Omental fat pad (tissue), 4 donors: ENCODE results near the gene GNAZ. TPM values are rescaled to one million over a fixed set of nuclear protein-coding genes. Genes with fewer than 3 reads are reported as not detected.

Experiments used
- ATAC-seq: fragments of 150-250 bp; one replicate; pipeline ENCODE4 v1.9.1; 2016; ENCODE audit warnings: mild to moderate bottlenecking, moderate library complexity; ENCODE audit not compliant: low FRiP score
- DNase-seq: peaks from one replicate; pipeline ENCODE4 v3.0.0-alpha.2; 2019; ENCODE audit warnings: low spot score
- total RNA-seq, 4 donors: library from RNA; depleted of rRNA; stranded (reverse); fragments of >200 nt; gene quantifications; one replicate each; pipeline ENCODE4 v1.1.0, GENCODE V29; 2016
- TF ChIP-seq, protein P1 (sequence below), 3 donors: fragments of 450-650 bp; IDR thresholded peaks; one replicate each; pipeline ENCODE4 v1.5.1; 2016 to 2017; ENCODE audit warnings: antibody characterized with exemption in 3 of 3, mild to moderate bottlenecking in 3 of 3, moderate library complexity in 2 of 3

The GNAZ gene
- total RNA-seq, 4 donors from 2014 or later, result 8.6 to 25.1 (median 16.5) TPM

GRCh38 chr22:23031381-23031780 lies 38.9 kb upstream of the GNAZ start:
- TF ChIP-seq, protein P1, sequence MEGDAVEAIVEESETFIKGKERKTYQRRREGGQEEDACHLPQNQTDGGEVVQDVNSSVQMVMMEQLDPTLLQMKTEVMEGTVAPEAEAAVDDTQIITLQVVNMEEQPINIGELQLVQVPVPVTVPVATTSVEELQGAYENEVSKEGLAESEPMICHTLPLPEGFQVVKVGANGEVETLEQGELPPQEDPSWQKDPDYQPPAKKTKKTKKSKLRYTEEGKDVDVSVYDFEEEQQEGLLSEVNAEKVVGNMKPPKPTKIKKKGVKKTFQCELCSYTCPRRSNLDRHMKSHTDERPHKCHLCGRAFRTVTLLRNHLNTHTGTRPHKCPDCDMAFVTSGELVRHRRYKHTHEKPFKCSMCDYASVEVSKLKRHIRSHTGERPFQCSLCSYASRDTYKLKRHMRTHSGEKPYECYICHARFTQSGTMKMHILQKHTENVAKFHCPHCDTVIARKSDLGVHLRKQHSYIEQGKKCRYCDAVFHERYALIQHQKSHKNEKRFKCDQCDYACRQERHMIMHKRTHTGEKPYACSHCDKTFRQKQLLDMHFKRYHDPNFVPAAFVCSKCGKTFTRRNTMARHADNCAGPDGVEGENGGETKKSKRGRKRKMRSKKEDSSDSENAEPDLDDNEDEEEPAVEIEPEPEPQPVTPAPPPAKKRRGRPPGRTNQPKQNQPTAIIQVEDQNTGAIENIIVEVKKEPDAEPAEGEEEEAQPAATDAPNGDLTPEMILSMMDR (IDR thresholded peaks at IDR 0.05), result no peak
- ATAC-seq, result no peak
- DNase-seq, result no peak

- DNase-seq, result no peak
- TF ChIP-seq, protein P1 (IDR thresholded peaks at IDR 0.05), result no peak
- no peak for ATAC-seq
These were observed 38.5 kb upstream of the GNAZ start for GRCh38 chr22:23031786-23032185.

GRCh38 chr22:23032658-23033057 lies 37.7 kb upstream of the GNAZ start:
- DNase-seq (no peak), ATAC-seq (no peak)
- TF ChIP-seq, protein P1 (IDR thresholded peaks at IDR 0.05), result no peak

DNA sequence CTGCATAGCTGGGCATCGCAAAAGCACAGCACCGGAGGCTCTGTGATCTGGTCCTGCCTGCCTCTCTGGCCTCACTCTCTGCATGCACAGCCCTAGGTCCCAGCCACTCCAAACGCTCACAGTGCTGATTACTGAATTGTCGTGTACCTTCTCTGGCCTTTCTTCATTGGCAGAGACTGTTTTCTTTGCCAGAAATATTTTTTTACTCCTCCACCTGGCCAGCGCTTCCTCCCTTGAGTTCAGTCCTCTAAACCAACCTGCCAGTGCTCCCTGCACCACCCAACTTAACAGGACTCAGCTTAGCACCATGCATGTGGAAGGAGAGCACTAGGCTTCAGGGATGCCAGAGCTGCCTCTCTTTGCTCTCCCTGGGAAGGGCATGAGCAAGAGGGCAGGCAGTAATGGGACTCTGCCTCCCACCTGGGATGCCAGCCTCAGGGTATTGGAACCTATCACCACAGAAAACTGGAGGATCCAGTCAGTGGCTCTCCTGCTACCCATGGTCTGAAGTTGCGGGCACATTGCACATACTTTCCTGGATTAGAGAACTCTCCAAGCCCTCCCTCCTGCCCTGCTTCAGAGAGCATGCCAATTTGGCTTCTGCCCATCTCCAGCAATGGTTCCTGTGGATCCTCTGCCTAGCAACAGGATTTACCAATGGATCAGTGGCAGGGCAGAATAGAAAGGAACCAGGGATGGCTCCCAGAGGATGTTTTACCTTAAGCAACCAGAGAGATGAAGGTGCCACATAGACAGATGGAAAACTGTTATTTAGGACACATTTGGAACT lies 37.0 kb upstream of the GNAZ start:
- no peak for ATAC-seq
- no peak for DNase-seq
- TF ChIP-seq, protein P1 (IDR thresholded peaks at IDR 0.05), result no peak

GRCh38 chr22:23034621-23035556 lies 35.4 kb upstream of the GNAZ start:
- DNase-seq (no peak), ATAC-seq (no peak)
- TF ChIP-seq, protein P1 (IDR thresholded peaks at IDR 0.05), result no peak

DNA sequence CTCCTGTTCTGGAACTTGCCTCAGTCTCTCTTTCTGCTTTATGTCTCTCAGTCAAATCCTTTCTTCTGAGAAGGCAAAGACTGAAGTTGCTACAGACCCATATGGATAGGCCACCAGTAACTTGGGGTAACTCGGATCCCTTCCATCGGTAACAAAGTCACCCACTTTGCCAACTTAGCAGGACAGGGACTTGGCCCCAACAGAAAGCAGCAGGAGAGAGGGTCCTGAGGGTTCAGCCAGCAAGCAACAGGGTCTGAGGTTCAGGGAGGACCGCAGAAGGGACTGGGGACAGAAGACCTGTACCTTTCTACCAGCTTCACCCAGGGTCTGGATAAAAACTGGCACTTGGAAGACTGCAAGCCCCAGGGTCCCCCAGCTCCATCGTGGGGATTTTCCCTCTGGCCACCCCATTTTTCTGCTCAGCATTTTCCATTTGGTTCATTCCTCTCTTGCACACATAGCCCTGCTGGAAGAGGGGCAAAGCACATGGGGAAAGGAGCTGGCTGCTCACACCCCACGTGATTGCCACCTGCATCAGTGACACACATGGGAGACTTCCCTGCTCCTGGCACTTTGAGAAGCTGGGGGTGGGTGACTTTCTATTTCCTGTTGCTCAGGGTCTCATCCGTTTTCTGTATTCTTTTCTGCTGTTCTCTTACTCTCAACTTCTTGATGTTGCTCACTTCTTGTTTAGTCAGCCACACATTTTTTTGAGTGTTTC lies 34.6 kb upstream of the GNAZ start:
- no peak for DNase-seq

More for the DNA sequence above, 34.6 kb upstream of the GNAZ start:
- TF ChIP-seq, protein P1 (IDR thresholded peaks at IDR 0.05), result no peak
- ATAC-seq, result no peak
